Urinary bladder (tissue), 4 donors: ENCODE results near the gene ZNRF3. TPM values are rescaled to one million over a fixed set of nuclear protein-coding genes. Genes with fewer than 3 reads are reported as not detected.
"Not testable (repeated sequence)": the region's sequence is repeated elsewhere in the genome, so short reads cannot be mapped to it uniquely, and the experiment has no call there.

Experiments
- DNase-seq: peaks from one replicate; pipeline ENCODE4 v3.0.0-alpha.2; 2015; ENCODE audit errors: extremely low spot score
- H3K27ac ChIP-seq: one replicate; pipeline ENCODE4 v1.5.1; 2013; ENCODE audit warnings: low read depth, mild to moderate bottlenecking, moderate library complexity
- H3K36me3 ChIP-seq: one replicate; pipeline ENCODE4 v1.6.1; 2013; ENCODE audit warnings: mild to moderate bottlenecking, moderate library complexity; ENCODE audit not compliant: insufficient read depth
- H3K4me1 ChIP-seq: one replicate; pipeline ENCODE4 v1.6.1; 2013; ENCODE audit warnings: mild to moderate bottlenecking, moderate library complexity; ENCODE audit not compliant: insufficient read depth
- H3K4me3 ChIP-seq: one replicate; pipeline ENCODE4 v1.5.1; 2013; ENCODE audit warnings: low read depth, low read length
- WGBS: extraction: QIAGEN DNeasy Blood & Tissue Kit; methylation state at CpG from one replicate; pipeline ENCODE4 v1.1.7; 2013; 5-methylcytosine and 5-hydroxymethylcytosine counted together
- polyA plus RNA-seq: library from polyadenylated mRNA; stranded (reverse); fragments of 200-250 nt; gene quantifications from one replicate; pipeline ENCODE4 v1.2.3, GENCODE V29; 2013
- total RNA-seq: library from RNA; depleted of rRNA; stranded (reverse); fragments of >200 nt; gene quantifications from one replicate; pipeline ENCODE4 v1.2.3, GENCODE V29; 2014
- donor health status: healthy with polysubstance abuse.
- donor health status: healthy.

The ZNRF3 gene
- total and polyA plus RNA-seq, 2 donors: 7.4 to 8.7 TPM

GRCh38 chr22:29037340-29037932, 154.1 kb downstream of the ZNRF3 start:
- 86% methylated on average over 4 of the region's 4 CpGs for WGBS
- no peaks in the 10 kb centered on the region for H3K36me3 ChIP-seq
- no peak overlapping the region for H3K27ac ChIP-seq
- no peak overlapping the region for H3K4me3 ChIP-seq
- no peaks in the 10 kb centered on the region for H3K4me1 ChIP-seq
- DNase-seq: no peak

- H3K27ac ChIP-seq: no peak overlapping the region
- H3K36me3 ChIP-seq: no peaks in the 10 kb centered on the region
- 89% methylated on average over 9 of the region's 9 CpGs for WGBS
- H3K4me3 ChIP-seq: no peak overlapping the region
- no peak for DNase-seq
- no peaks in the 10 kb centered on the region for H3K4me1 ChIP-seq
Observed at GRCh38 chr22:29039148-29039547, 155.8 kb downstream of the ZNRF3 start.

GRCh38 chr22:29039684-29040083, 156.3 kb downstream of the ZNRF3 start:
- H3K4me3 ChIP-seq, H3K27ac ChIP-seq: not testable (repeated sequence)
- WGBS: 93% methylated on average over 4 of the region's 4 CpGs

GRCh38 chr22:29040385-29041275, 157.3 kb downstream of the ZNRF3 start:
- peak; percentile 67 for DNase-seq
- H3K4me3 ChIP-seq: no peak overlapping the region
- 33% methylated on average over 9 of the region's 9 CpGs for WGBS
- no peak overlapping the region for H3K27ac ChIP-seq
- no peaks in the 10 kb centered on the region for H3K4me1 ChIP-seq
- no peaks in the 10 kb centered on the region for H3K36me3 ChIP-seq

More at GRCh38 chr22:29039684-29040083, 156.3 kb downstream of the ZNRF3 start:
- not testable (repeated sequence) for H3K4me1 ChIP-seq, H3K36me3 ChIP-seq, DNase-seq

- whole genome bisulfite sequencing: 45% methylated on average over 2 of the region's 2 CpGs
- no peak for DNase-seq
- H3K27ac ChIP-seq: no peak overlapping the region
- no peaks in the 10 kb centered on the region for H3K4me1 ChIP-seq
- H3K36me3 ChIP-seq: no peaks in the 10 kb centered on the region
- H3K4me3 ChIP-seq: no peak overlapping the region
Observed at GRCh38 chr22:29041408-29041807, 158.0 kb downstream of the ZNRF3 start.

GRCh38 chr22:29043906-29044575, 160.7 kb downstream of the ZNRF3 start:
- Histone ChIP-seq H3K4me1 (no peaks in the 10 kb centered on the region), H3K36me3 (no peaks in the 10 kb centered on the region), H3K27ac (peak overlapping the region; percentile 30), H3K4me3 (no peak overlapping the region)
- WGBS: 75% methylated on average over 7 of the region's 7 CpGs
- DNase-seq: no peak

GRCh38 chr22:29044657-29045176, 161.3 kb downstream of the ZNRF3 start:
- no peak for DNase-seq
- H3K27ac ChIP-seq: peak overlapping the region; percentile 11
- 68% methylated on average over 13 of the region's 13 CpGs for WGBS
- H3K4me1 ChIP-seq: no peaks in the 10 kb centered on the region
- peaks cover 2% of the 10 kb centered on the region for H3K36me3 ChIP-seq
- no peak overlapping the region for H3K4me3 ChIP-seq

- peaks cover 5% of the 10 kb centered on the region for H3K36me3 ChIP-seq
- WGBS: 95% methylated on average over 31 of the region's 31 CpGs
- no peak for DNase-seq
Observed at GRCh38 chr22:29048822-29049654, 165.7 kb downstream of the ZNRF3 start.

GRCh38 chr22:29049655-29050263, 166.4 kb downstream of the ZNRF3 start:
- 93% methylated on average over 38 of the region's 38 CpGs for WGBS
- Histone ChIP-seq H3K36me3 (peaks cover 5% of the 10 kb centered on the region), H3K27ac (no peak overlapping the region), H3K4me3 (no peak overlapping the region), H3K4me1 (no peaks in the 10 kb centered on the region)
- no peak for DNase-seq

More at GRCh38 chr22:29048822-29049654, 165.7 kb downstream of the ZNRF3 start:
- H3K4me1 ChIP-seq: no peaks in the 10 kb centered on the region
- H3K4me3 ChIP-seq: no peak overlapping the region
- H3K27ac ChIP-seq: no peak overlapping the region

GRCh38 chr22:29050457-29050856, 167.1 kb downstream of the ZNRF3 start:
- no peak overlapping the region for H3K27ac ChIP-seq
- no peak overlapping the region for H3K4me3 ChIP-seq
- WGBS: 92% methylated on average over 24 of the region's 24 CpGs
- no peak for DNase-seq
- H3K4me1 ChIP-seq: no peaks in the 10 kb centered on the region
- H3K36me3 ChIP-seq: peaks cover 5% of the 10 kb centered on the region

- 93% methylated on average over 8 of the region's 8 CpGs for WGBS
- no peak overlapping the region for H3K27ac ChIP-seq
- H3K4me1 ChIP-seq: no peaks in the 10 kb centered on the region
- no peak for DNase-seq
- H3K36me3 ChIP-seq: peaks cover 5% of the 10 kb centered on the region
- no peak overlapping the region for H3K4me3 ChIP-seq
Observed at GRCh38 chr22:29053048-29053702, 169.8 kb downstream of the ZNRF3 start.

GRCh38 chr22:29054251-29054767, 170.9 kb downstream of the ZNRF3 start:
- no peak for DNase-seq
- Histone ChIP-seq H3K36me3 (peaks cover 5% of the 10 kb centered on the region), H3K4me3 (no peak overlapping the region), H3K4me1 (no peaks in the 10 kb centered on the region), H3K27ac (no peak overlapping the region)
- WGBS: 87% methylated on average over 10 of the region's 10 CpGs
